CD4-positive, CD25-positive, alpha-beta regulatory T cell (primary cell): Measurements from ENCODE around the gene MIR17HG. TPM values are rescaled to one million over a fixed set of nuclear protein-coding genes. Genes with fewer than 3 reads are reported as not detected.

ENCODE experiments used
- ATAC-seq, 2 donors: fragments of 150-1000 bp; cut with Tn5 transposase; one replicate each; pipeline ENCODE4 v1.10.0; 2021; ENCODE audit warnings: low read depth in 2 of 2, moderate number of reproducible peaks in 2 of 2, moderate library complexity in 1 of 2
- DNase-seq, 3 donors: peaks; one replicate each; pipeline versions ENCODE4 v3.0.0 to v3.0.0-alpha.2; 2012 to 2022; ENCODE audit warnings: mixed read lengths in 1 of 3
- H3K27ac ChIP-seq: one replicate; pipeline ENCODE4 v1.7.0; 2013; ENCODE audit warnings: mild to moderate bottlenecking, low read length; ENCODE audit not compliant: insufficient read depth, poor library complexity, severe bottlenecking
- H3K27me3 ChIP-seq: one replicate; pipeline ENCODE4 v1.7.0; 2013; ENCODE audit warnings: low read length; ENCODE audit not compliant: control insufficient read depth, insufficient read depth
- H3K36me3 ChIP-seq: one replicate; pipeline ENCODE4 v1.7.0; 2013; ENCODE audit warnings: mild to moderate bottlenecking, low read length, moderate library complexity; ENCODE audit not compliant: control insufficient read depth, insufficient read depth
- H3K4me1 ChIP-seq: 2 replicates; pipeline ENCODE4 v1.7.0; 2013; ENCODE audit warnings: mild to moderate bottlenecking, low read length; ENCODE audit not compliant: insufficient read depth, control insufficient read depth, poor library complexity, severe bottlenecking
- H3K4me3 ChIP-seq: one replicate; pipeline ENCODE4 v1.7.0; 2013; ENCODE audit warnings: low read depth, mild to moderate bottlenecking, low read length, moderate library complexity
- H3K9me3 ChIP-seq, 2 experiments: 1 replicate in 1 of 2; 2 replicates in 1 of 2; pipeline ENCODE4 v1.7.0; 2013; ENCODE audit warnings: low read length in 2 of 2, mild to moderate bottlenecking in 1 of 2, moderate library complexity in 1 of 2; ENCODE audit not compliant: control insufficient read depth in 2 of 2
- H3K27ac Mint-ChIP-seq, 3 donors: one replicate each; pipeline ENCODE4 v1.8.0; 2020 to 2022; ENCODE audit warnings: mild to moderate bottlenecking in 3 of 3, mixed read lengths in 3 of 3, moderate library complexity in 2 of 3
- H3K27me3 Mint-ChIP-seq: one replicate; pipeline ENCODE4 v1.8.0; 2022; ENCODE audit warnings: mild to moderate bottlenecking, mixed read lengths
- H3K36me3 Mint-ChIP-seq: one replicate; pipeline ENCODE4 v1.8.0; 2020; ENCODE audit warnings: mixed read lengths
- H3K4me1 Mint-ChIP-seq, 4 donors: one replicate each; pipeline ENCODE4 v1.8.0; 2020 to 2022; ENCODE audit warnings: mixed read lengths in 4 of 4, mild to moderate bottlenecking in 1 of 4
- H3K4me3 Mint-ChIP-seq, 4 donors: one replicate each; pipeline ENCODE4 v1.8.0; 2020 to 2022; ENCODE audit warnings: mild to moderate bottlenecking in 4 of 4, mixed read lengths in 4 of 4, moderate library complexity in 3 of 4
- H3K9me3 Mint-ChIP-seq, 7 donors: one replicate each; pipeline ENCODE4 v1.8.0; 2020 to 2022; ENCODE audit warnings: mixed read lengths in 7 of 7, mild to moderate bottlenecking in 3 of 7, moderate library complexity in 2 of 7
- polyA plus RNA-seq, 4 donors: library from polyadenylated mRNA; unstranded; fragments of 300-500 nt; fragmentation: Illumina TruSeq; gene quantifications; one replicate each; pipeline ENCODE4 v1.2.3, GENCODE V29; 2021
- total RNA-seq: library from RNA; stranded (reverse); gene quantifications from one replicate; pipeline ENCODE4 v1.2.3, GENCODE V29; 2022

The MIR17HG gene
- total RNA-seq (7.2 TPM), polyA plus RNA-seq (under 1 TPM; 0.32 to 0.64 (median 0.48) TPM)

DNA sequence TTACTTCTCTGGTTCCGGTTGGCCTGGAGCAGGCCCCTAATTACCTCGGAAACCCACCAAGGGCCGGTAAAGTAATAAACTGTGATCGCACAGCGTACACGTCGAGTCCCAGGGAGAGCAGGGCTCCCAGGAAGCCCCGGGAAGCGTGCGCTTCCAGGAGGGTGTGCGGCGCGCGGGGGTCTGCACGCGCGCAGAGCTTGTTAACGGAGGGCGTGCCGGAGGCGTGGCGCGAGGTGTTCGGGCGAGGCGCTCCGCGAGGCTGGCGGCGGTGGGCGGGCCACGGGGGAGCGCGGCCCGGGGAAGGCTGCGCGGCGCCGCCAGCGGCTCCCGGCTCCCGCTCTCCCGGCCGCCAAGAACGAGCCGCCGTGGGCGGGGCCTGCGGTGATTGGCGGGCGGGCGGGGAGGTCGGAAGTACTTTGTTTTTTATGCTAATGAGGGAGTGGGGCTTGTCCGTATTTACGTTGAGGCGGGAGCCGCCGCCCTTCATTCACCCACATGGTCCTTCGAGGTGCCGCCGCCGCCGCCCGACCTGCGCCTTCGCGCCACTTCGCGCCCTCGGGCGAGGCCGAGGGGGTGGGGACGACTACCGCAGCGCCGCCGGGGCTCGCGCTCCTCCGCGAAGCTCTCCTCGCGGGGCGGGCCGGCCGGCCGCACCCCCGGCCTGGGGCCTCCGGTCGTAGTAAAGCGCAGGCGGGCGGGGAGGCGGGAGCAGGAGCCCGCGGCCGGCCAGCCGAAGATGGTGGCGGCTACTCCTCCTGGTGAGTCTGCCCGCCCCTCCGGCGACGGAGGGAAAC lies at the start of gene MIR17HG:
MIR17HG (plus strand) TSS at position 486 of the 794 bp plus-strand sequence.
- no peaks in the 10 kb centered on the region for H3K9me3 Mint-ChIP-seq
- H3K36me3 Mint-ChIP-seq: peaks cover 12% of the 10 kb centered on the region
- H3K27me3 Mint-ChIP-seq: peaks cover 18% of the 10 kb centered on the region
- peak within 1 kb of the TSS; percentile 84 for H3K4me3 ChIP-seq
- peaks cover 3% of the 10 kb centered on the region for H3K27me3 ChIP-seq
- peak within 1 kb of the TSS; percentile 88 to 97 (median 96) for H3K4me3 Mint-ChIP-seq
- peaks cover 9 to 42% (median 29%) of the 10 kb centered on the region in 4 donors for H3K4me1 Mint-ChIP-seq
- peak within 1 kb of the TSS; percentile 90 to 93 (median 92) for H3K27ac Mint-ChIP-seq
- H3K36me3 ChIP-seq: peaks cover 17% of the 10 kb centered on the region
- peak within 1 kb of the TSS; percentile 64 for H3K27ac ChIP-seq
- H3K9me3 ChIP-seq: no peaks in the 10 kb centered on the region
- ATAC-seq (peak; percentile 48 to 54), DNase-seq (peak; percentile 81 to 94 (median 83))
- H3K4me1 ChIP-seq: peaks cover 25% of the 10 kb centered on the region

DNA sequence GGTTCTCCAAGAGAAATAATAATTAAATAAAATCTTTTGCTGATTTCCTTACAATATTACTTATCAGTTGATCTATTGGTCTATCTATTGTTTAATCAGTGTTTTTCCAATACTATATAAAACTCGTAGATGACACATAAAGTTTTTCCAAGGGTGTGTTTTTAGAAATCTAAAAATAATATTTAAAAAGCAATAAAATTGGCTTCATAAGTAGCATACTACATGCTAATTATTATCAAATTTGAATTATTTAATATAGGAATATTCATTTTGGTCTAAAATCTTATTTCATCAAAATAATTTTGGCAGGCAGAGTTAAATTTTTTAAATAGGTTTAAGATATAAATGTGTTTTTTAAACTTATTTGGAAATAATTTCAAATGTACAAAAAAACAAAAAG lies 49.4 kb upstream of the MIR17HG start:
- Mint-ChIP-seq H3K27me3 (peaks cover 8% of the 10 kb centered on the region), H3K4me1 (no peaks in the 10 kb centered on the region), H3K36me3 (no peaks in the 10 kb centered on the region), H3K9me3 (peaks cover 0 to 3% (median 0%) of the 10 kb centered on the region in 7 donors), H3K27ac (no peak overlapping the region), H3K4me3 (no peak overlapping the region)
- Histone ChIP-seq H3K4me3 (no peak overlapping the region), H3K36me3 (no peaks in the 10 kb centered on the region), H3K9me3 (no peaks in the 10 kb centered on the region), H3K27ac (no peak overlapping the region), H3K4me1 (no peaks in the 10 kb centered on the region), H3K27me3 (no peaks in the 10 kb centered on the region)
- ATAC-seq (no peak), DNase-seq (no peak)

DNA sequence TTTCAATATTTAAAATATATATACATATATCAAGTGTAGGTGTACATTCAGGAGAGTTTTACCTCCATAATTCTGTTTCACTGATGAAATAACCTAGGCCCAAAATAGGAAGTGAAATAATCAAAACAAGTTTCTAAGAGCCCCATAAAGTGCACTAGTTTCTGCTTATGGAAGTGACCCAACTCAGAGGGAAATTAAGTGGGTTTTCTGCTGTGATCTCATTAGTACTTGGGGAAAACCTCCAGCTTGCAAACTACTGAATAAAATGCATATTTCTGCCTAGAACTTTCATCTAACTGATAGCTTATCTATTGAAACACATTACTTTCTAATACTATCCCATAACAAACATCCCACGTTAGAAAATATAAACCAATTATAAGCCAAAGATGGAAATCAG lies 45.4 kb upstream of the MIR17HG start:
- ATAC-seq (no peak), DNase-seq (no peak)
- Histone ChIP-seq H3K36me3 (no peaks in the 10 kb centered on the region), H3K4me3 (no peak overlapping the region), H3K9me3 (no peaks in the 10 kb centered on the region), H3K27ac (no peak overlapping the region), H3K27me3 (no peaks in the 10 kb centered on the region), H3K4me1 (no peaks in the 10 kb centered on the region)
- Mint-ChIP-seq H3K27ac (no peak overlapping the region), H3K36me3 (no peaks in the 10 kb centered on the region), H3K27me3 (peaks cover 21% of the 10 kb centered on the region), H3K9me3 (peaks cover 0 to 3% (median 0%) of the 10 kb centered on the region in 7 donors), H3K4me3 (no peak overlapping the region), H3K4me1 (no peaks in the 10 kb centered on the region)

GRCh38 chr13:91303031-91303430 lies 44.5 kb upstream of the MIR17HG start:
- no peak for DNase-seq
- ATAC-seq: no peak
- no peaks in the 10 kb centered on the region for H3K27me3 ChIP-seq
- H3K36me3 Mint-ChIP-seq: no peaks in the 10 kb centered on the region
- H3K9me3 Mint-ChIP-seq: peaks cover 0 to 3% (median 0%) of the 10 kb centered on the region in 7 donors
- no peaks in the 10 kb centered on the region for H3K36me3 ChIP-seq
- peaks cover 21% of the 10 kb centered on the region for H3K27me3 Mint-ChIP-seq
- H3K4me1 Mint-ChIP-seq: peaks cover 0 to 2% (median 0%) of the 10 kb centered on the region in 4 donors
- H3K9me3 ChIP-seq: no peaks in the 10 kb centered on the region
- H3K4me3 Mint-ChIP-seq: no peak overlapping the region
- H3K27ac ChIP-seq: no peak overlapping the region
- H3K4me3 ChIP-seq: no peak overlapping the region
- no peak overlapping the region for H3K27ac Mint-ChIP-seq
- no peaks in the 10 kb centered on the region for H3K4me1 ChIP-seq

- Mint-ChIP-seq H3K4me3 (no peak overlapping the region), H3K27me3 (peaks cover 17% of the 10 kb centered on the region), H3K36me3 (no peaks in the 10 kb centered on the region), H3K4me1 (peaks cover 0 to 4% (median 0%) of the 10 kb centered on the region in 4 donors), H3K27ac (no peak overlapping the region), H3K9me3 (peaks cover 0 to 3% (median 0%) of the 10 kb centered on the region in 7 donors)
- ATAC-seq (no peak), DNase-seq (no peak)
- H3K9me3 ChIP-seq: no peaks in the 10 kb centered on the region
- no peak overlapping the region for H3K27ac ChIP-seq
- no peaks in the 10 kb centered on the region for H3K36me3 ChIP-seq
- no peak overlapping the region for H3K4me3 ChIP-seq
- no peaks in the 10 kb centered on the region for H3K27me3 ChIP-seq
- no peaks in the 10 kb centered on the region for H3K4me1 ChIP-seq
Observed at GRCh38 chr13:91304741-91305140, 42.7 kb upstream of the MIR17HG start.

- Histone ChIP-seq H3K4me3 (no peak overlapping the region), H3K36me3 (no peaks in the 10 kb centered on the region), H3K4me1 (no peaks in the 10 kb centered on the region), H3K27me3 (no peaks in the 10 kb centered on the region), H3K9me3 (no peaks in the 10 kb centered on the region), H3K27ac (no peak overlapping the region)
- no peak for DNase-seq
- ATAC-seq: no peak
- no peak overlapping the region for H3K4me3 Mint-ChIP-seq
- peaks cover 17% of the 10 kb centered on the region for H3K27me3 Mint-ChIP-seq
- H3K27ac Mint-ChIP-seq: no peak overlapping the region
- H3K9me3 Mint-ChIP-seq: peaks cover 0 to 3% (median 0%) of the 10 kb centered on the region in 7 donors
- H3K4me1 Mint-ChIP-seq: peaks cover 0 to 4% (median 0%) of the 10 kb centered on the region in 4 donors
- H3K36me3 Mint-ChIP-seq: no peaks in the 10 kb centered on the region
Observed at GRCh38 chr13:91305652-91306051, 41.8 kb upstream of the MIR17HG start.

DNA sequence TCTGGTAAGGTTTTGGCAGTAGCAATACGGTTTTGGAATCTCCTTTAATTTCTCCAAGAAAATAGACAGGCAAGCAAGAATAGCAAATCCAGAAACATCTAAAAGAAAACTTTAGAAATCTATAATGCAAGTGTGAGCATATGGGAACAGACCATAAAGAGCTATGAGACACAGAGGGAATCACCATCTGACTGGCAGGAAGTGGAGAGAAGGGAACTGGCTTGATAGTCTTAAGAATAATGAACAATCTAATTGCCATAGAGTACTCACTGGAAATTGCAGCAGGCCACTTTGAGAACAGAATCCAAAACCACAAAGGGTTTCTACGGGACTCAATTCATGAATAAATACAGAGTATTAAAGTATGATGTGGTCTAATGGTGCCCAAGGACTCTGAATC lies 39.6 kb upstream of the MIR17HG start:
- peaks cover 26% of the 10 kb centered on the region for H3K27me3 Mint-ChIP-seq
- Histone ChIP-seq H3K27me3 (no peaks in the 10 kb centered on the region), H3K36me3 (no peaks in the 10 kb centered on the region), H3K9me3 (no peaks in the 10 kb centered on the region), H3K4me1 (no peaks in the 10 kb centered on the region), H3K27ac (no peak overlapping the region), H3K4me3 (no peak overlapping the region)
- H3K36me3 Mint-ChIP-seq: no peaks in the 10 kb centered on the region
- DNase-seq (no peak), ATAC-seq (no peak)
- peaks cover 0 to 4% (median under 1%) of the 10 kb centered on the region in 4 donors for H3K4me1 Mint-ChIP-seq
- no peak overlapping the region for H3K27ac Mint-ChIP-seq
- H3K4me3 Mint-ChIP-seq: no peak overlapping the region
- peaks cover 0 to 1% (median 0%) of the 10 kb centered on the region in 7 donors for H3K9me3 Mint-ChIP-seq

DNA sequence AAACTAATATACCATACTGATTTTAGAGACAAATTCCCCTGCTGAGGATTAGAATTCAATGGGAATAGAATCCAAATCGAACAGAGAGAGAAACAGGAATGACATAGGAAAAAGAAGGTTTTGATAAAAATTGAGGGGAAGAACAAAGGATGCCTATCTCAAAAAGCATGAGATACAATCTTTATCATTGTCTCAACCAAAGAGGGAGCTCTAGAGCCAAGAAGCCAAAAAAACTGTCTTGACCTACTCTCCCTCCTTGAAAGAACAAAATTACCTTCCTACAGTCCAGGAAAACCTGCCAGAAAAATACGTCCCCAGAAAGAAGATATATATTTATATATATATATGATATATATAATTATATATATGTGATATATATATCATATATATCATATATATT lies 39.2 kb upstream of the MIR17HG start:
- H3K27ac ChIP-seq: no peak overlapping the region
- H3K27me3 ChIP-seq: no peaks in the 10 kb centered on the region
- H3K4me3 Mint-ChIP-seq: no peak overlapping the region
- H3K4me3 ChIP-seq: no peak overlapping the region
- no peaks in the 10 kb centered on the region for H3K36me3 Mint-ChIP-seq
- DNase-seq (peak in 1 of 3 donors; percentile 35), ATAC-seq (no peak)
- H3K4me1 ChIP-seq: no peaks in the 10 kb centered on the region
- no peak overlapping the region for H3K27ac Mint-ChIP-seq
- no peaks in the 10 kb centered on the region for H3K36me3 ChIP-seq
- H3K4me1 Mint-ChIP-seq: peaks cover 0 to 5% (median 4%) of the 10 kb centered on the region in 4 donors
- H3K9me3 Mint-ChIP-seq: no peaks in the 10 kb centered on the region
- H3K27me3 Mint-ChIP-seq: peaks cover 30% of the 10 kb centered on the region
- H3K9me3 ChIP-seq: no peaks in the 10 kb centered on the region
